Esophagus squamous epithelium (tissue), 5 donors: Measurements from ENCODE around the gene ARHGAP9. TPM values are rescaled to one million over a fixed set of nuclear protein-coding genes. Genes with fewer than 3 reads are reported as not detected.

ENCODE experiments used
- DNase-seq: peaks from one replicate; lab custom pipeline; 2025; lab: John Stamatoyannopoulos, UW
- H3K27ac ChIP-seq, 4 donors: fragments of 200-600 bp; sonication (generic); one replicate each; pipeline ENCODE4 v1.5.1; 2016 to 2019; ENCODE audit warnings: mild to moderate bottlenecking in 1 of 4
- H3K27me3 ChIP-seq, 4 donors: fragments of 200-600 bp; sonication (generic); 1 replicate in 3 of 4; 2 replicates in 1 of 4; pipeline versions ENCODE4 v1.5.1 to v1.6.0; 2017 to 2021; ENCODE audit warnings: antibody characterized with exemption in 1 of 4
- H3K36me3 ChIP-seq, 3 donors: fragments of 200-600 bp; sonication (generic); one replicate each; pipeline ENCODE4 v1.5.1; 2016 to 2019
- H3K4me1 ChIP-seq, 3 donors: fragments of 200-600 bp; sonication (generic); one replicate each; pipeline ENCODE4 v1.5.1; 2017 to 2019
- H3K4me3 ChIP-seq, 4 donors: fragments of 200-600 bp; sonication (generic); 1 replicate in 3 of 4; 2 replicates in 1 of 4; pipeline ENCODE4 v1.5.1; 2016 to 2019; ENCODE audit warnings: mild to moderate bottlenecking in 2 of 4, moderate library complexity in 1 of 4
- H3K9me3 ChIP-seq, 3 donors: fragments of 200-600 bp; sonication (generic); one replicate each; pipeline ENCODE4 v1.5.1; 2016 to 2019
- POLR2A ChIP-seq, 4 donors: fragments of 450-650 bp; IDR thresholded peaks; one replicate each; pipeline ENCODE4 v1.6.1; 2017; ENCODE audit warnings: antibody characterized with exemption in 4 of 4, mild to moderate bottlenecking in 4 of 4, moderate library complexity in 3 of 4
- WGBS, 2 donors: methylation state at CpG; one replicate each; pipeline ENCODE4 v1.1.5; 2018; 5-methylcytosine and 5-hydroxymethylcytosine counted together
- intact Hi-C: fragments of 100-400 bp; cut with DNase I; formaldehyde crosslinking; loops from one replicate; pipeline ENCODE4 v1.15.0; 2022
- total RNA-seq, 4 donors: library from RNA; depleted of rRNA; stranded (reverse); fragments of >200 nt; gene quantifications; one replicate each; pipeline ENCODE4 v1.1.0, GENCODE V29; 2016
- TF ChIP-seq, protein P1 (sequence below), 6 experiments: fragments of 450-650 bp in 4 of 6; fragments of 200-600 bp in 2 of 6; sonication (generic) in 2 of 6; IDR thresholded peaks; one replicate each; pipeline ENCODE4 v1.5.1; 2016 to 2019; ENCODE audit warnings: antibody characterized with exemption in 6 of 6, mild to moderate bottlenecking in 4 of 6, moderate library complexity in 4 of 6
- donor health status: DM: yes; HTN: yes; CAD: no.

ARHGAP9 gene
- total RNA-seq, 4 donors from 2014 or later = 4.5 to 20.4 (median 11.3) TPM

DNA sequence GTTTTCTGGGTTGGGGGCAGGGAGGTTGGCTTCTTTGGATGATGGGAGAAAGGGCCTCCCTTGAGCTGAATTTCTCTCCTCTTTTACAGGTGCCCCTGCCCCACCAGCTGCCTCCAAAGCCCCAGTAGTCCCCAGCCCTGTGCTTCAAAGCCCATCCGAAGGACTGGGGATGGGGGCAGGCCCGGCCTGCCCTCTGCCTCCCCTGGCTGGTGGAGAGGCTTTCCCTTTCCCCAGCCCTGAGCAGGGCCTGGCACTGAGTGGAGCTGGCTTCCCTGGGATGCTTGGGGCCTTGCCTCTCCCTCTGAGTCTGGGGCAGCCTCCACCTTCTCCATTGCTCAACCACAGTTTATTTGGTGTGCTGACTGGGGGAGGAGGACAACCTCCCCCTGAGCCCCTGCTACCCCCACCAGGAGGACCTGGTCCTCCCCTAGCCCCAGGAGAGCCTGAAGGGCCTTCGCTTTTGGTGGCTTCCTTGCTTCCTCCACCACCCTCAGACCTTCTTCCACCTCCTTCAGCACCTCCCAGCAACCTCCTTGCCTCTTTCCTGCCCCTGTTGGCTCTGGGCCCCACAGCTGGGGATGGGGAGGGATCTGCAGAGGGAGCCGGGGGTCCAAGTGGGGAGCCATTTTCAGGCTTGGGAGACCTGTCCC is 46.9 kb upstream of the ARHGAP9 start:
- Histone ChIP-seq H3K9me3 (no peaks in the 10 kb centered on the region), H3K27ac (peak overlapping the region in 1 of 4 donors; percentile 5), H3K36me3 (peaks cover 36 to 77% (median 58%) of the 10 kb centered on the region in 3 donors), H3K4me3 (no peak overlapping the region), H3K27me3 (no peaks in the 10 kb centered on the region), H3K4me1 (peaks cover 21 to 47% (median 27%) of the 10 kb centered on the region in 3 donors)
- no peak for DNase-seq
- intact Hi-C loops = no loop called here
- 85 to 88% methylated on average over 2 to 4 of the region's 4 CpGs for WGBS, 2 donors
- TF ChIP-seq POLR2A (IDR thresholded peaks at IDR 0.05) = no peak
- TF ChIP-seq, protein P1, sequence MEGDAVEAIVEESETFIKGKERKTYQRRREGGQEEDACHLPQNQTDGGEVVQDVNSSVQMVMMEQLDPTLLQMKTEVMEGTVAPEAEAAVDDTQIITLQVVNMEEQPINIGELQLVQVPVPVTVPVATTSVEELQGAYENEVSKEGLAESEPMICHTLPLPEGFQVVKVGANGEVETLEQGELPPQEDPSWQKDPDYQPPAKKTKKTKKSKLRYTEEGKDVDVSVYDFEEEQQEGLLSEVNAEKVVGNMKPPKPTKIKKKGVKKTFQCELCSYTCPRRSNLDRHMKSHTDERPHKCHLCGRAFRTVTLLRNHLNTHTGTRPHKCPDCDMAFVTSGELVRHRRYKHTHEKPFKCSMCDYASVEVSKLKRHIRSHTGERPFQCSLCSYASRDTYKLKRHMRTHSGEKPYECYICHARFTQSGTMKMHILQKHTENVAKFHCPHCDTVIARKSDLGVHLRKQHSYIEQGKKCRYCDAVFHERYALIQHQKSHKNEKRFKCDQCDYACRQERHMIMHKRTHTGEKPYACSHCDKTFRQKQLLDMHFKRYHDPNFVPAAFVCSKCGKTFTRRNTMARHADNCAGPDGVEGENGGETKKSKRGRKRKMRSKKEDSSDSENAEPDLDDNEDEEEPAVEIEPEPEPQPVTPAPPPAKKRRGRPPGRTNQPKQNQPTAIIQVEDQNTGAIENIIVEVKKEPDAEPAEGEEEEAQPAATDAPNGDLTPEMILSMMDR (IDR thresholded peaks at IDR 0.05) = no peak

DNA sequence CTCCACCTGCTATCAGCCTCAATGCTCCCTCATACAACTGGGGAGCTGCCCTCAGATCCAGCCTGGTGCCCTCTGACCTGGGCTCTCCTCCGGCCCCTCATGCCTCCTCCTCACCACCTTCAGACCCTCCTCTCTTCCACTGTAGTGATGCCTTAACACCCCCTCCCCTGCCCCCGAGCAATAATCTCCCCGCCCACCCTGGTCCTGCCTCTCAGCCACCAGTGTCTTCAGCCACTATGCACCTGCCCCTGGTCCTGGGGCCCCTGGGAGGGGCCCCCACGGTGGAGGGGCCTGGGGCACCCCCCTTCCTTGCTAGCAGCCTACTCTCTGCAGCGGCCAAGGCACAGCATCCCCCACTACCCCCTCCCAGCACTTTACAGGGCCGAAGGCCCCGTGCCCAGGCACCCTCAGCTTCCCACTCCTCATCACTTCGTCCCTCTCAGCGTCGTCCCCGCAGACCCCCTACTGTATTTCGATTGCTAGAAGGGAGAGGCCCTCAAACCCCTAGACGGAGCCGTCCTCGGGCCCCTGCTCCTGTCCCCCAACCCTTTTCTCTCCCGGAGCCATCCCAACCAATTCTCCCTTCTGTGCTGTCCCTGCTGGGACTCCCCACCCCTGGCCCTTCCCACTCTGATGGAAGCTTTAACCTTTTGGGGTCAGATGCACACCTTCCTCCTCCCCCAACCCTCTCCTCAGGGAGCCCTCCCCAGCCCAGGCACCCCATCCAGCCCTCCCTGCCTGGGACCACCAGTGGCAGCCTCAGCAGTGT is 46.1 kb upstream of the ARHGAP9 start:
- H3K9me3 ChIP-seq = no peaks in the 10 kb centered on the region
- H3K27me3 ChIP-seq = no peaks in the 10 kb centered on the region
- 75 to 86% methylated on average over 12 to 15 of the region's 16 CpGs for WGBS, 2 donors
- intact Hi-C loops = no loop called here
- no peak for TF ChIP-seq POLR2A (IDR thresholded peaks at IDR 0.05)
- TF ChIP-seq, protein P1 (IDR thresholded peaks at IDR 0.05) = no peak
- no peak for DNase-seq
- H3K36me3 ChIP-seq = peaks cover 36 to 69% (median 50%) of the 10 kb centered on the region in 3 donors
- H3K27ac ChIP-seq = peak overlapping the region in 1 of 4 donors; percentile 99
- no peak overlapping the region for H3K4me3 ChIP-seq
- H3K4me1 ChIP-seq = peaks cover 29 to 55% (median 35%) of the 10 kb centered on the region in 3 donors

DNA sequence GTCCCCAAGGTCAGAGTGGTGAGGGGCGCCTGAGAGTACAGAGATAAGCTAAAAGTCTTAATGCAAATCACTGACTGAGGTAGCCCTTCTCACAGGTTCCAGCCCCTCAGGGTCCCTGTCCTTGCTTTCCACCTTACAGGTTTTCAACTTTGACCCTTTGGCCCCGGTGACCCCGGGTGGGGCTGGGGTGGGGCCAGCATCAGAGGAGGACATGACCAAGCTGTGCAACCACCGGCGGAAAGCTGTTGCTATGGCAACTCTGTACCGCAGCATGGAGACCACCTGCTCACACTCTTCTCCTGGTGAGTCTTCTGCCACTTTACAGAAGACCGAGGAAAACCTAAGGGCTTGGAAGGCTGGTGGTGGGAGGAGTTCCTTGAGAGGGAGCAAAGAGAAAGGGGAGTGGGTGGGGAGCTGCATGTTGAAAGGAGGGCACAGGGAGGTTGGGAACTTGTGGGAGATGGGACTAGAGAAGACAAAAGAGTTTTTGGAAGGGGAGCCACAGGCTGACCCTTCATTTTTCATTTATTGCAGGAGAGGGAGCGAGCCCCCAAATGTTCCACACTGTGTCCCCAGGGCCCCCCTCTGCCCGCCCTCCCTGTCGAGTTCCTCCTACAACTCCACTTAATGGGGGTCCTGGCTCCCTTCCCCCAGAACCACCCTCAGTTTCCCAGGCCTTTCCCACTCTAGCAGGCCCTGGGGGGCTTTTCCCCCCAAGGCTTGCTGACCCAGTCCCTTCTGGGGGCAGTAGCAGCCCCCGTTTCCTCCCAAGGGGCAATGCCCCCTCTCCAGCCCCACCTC is 45.3 kb upstream of the ARHGAP9 start:
- Histone ChIP-seq H3K27ac (peak overlapping the region in 3 of 4 donors; percentile 42 to 99 (median 99)), H3K36me3 (peaks cover 36 to 61% (median 45%) of the 10 kb centered on the region in 3 donors), H3K4me3 (peak overlapping the region in 1 of 4 donors; percentile 69), H3K9me3 (no peaks in the 10 kb centered on the region), H3K4me1 (peaks cover 30 to 57% (median 35%) of the 10 kb centered on the region in 3 donors), H3K27me3 (no peaks in the 10 kb centered on the region)
- TF ChIP-seq POLR2A (IDR thresholded peaks at IDR 0.05) = no peak
- TF ChIP-seq, protein P1 (IDR thresholded peaks at IDR 0.05) = no peak
- DNase-seq = no peak
- 41 to 65% methylated on average over 5 to 7 of the region's 11 CpGs for WGBS, 2 donors
- intact Hi-C loops = no loop called here

DNA sequence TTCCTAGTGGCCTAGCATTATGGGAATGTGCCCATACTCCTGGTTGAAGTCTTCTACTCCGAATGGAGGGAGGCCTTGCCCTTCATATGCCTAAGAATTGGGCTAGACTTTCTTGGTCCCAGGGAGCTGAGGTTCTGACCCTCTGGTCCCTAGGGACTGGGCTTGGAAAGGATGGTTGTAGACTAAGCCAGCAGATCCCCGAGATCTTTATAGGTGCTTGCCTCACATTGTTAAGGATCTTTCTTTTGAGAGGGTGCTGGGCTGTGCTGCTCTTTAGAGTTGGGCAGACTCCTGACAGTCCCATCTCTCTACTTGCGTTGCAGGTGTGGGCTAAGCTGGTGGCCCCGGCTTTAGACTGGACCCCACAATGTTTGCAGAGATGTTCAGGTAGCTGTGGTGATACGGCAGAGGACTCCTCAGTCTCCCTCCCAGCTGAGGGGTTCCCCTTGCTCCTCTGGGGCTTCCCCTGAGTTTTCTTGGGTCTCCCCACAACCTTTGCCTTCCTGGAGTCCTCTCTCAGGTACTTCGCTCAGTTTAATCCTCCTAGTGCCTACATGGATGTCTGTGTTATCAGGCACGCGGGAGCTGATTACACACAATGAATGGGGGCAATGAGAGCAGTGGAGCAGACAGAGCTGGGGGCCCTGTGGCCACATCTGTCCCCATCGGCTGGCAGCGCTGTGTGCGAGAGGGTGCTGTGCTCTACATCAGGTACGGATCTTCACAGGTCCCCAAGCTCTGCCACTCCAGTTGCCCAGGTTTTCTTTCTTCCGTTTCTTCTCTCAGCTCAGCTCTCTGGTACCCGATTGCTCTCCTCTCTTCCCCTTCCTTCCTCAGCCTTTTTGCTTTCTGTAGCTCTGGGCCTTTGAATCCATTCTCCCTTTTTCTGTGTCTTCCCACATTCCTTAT is 44.3 kb upstream of the ARHGAP9 start:
- no peak for DNase-seq
- intact Hi-C loops = no loop called here

More for the DNA sequence above, 44.3 kb upstream of the ARHGAP9 start:
- TF ChIP-seq, protein P1 (IDR thresholded peaks at IDR 0.05) = no peak
- TF ChIP-seq POLR2A (IDR thresholded peaks at IDR 0.05) = no peak
- Histone ChIP-seq H3K27me3 (no peaks in the 10 kb centered on the region), H3K4me1 (peaks cover 38 to 67% (median 40%) of the 10 kb centered on the region in 3 donors), H3K9me3 (no peaks in the 10 kb centered on the region), H3K27ac (peak overlapping the region; percentile 96 to 100 (median 99)), H3K4me3 (peak overlapping the region; percentile 69 to 93 (median 72)), H3K36me3 (peaks cover 36 to 51% (median 42%) of the 10 kb centered on the region in 3 donors)
- 48 to 52% methylated on average over 10 of the region's 14 CpGs for WGBS, 2 donors
